Suppressor macrophage treated with lipopolysaccharide for 1 hour (primary cell): ENCODE data around the gene ZFHX3.
A peak's percentile ranks its signal among the peaks of the same experiment; 100 is the strongest.

Experiments
- DNase-seq, 3 donors: peaks; one replicate each; pipeline ENCODE4 v3.0.0-alpha.2; 2020 to 2022

Gene ZFHX3

GRCh38 chr16:72894293-72895151 lies 153.4 kb downstream of the ZFHX3 start:
- DNase-seq = no peak

GRCh38 chr16:72891291-72892227 lies 156.4 kb downstream of the ZFHX3 start:
- DNase-seq = no peak

- DNase-seq = no peak
These were observed 157.3 kb downstream of the ZFHX3 start for GRCh38 chr16:72890587-72890986.

- DNase-seq = peak; percentile 35 to 65 (median 53)
These were observed 158.0 kb downstream of the ZFHX3 start for GRCh38 chr16:72889616-72890582.

- DNase-seq = no peak
These were observed 160.4 kb downstream of the ZFHX3 start for GRCh38 chr16:72887537-72887936.

GRCh38 chr16:72886346-72886974 lies 161.5 kb downstream of the ZFHX3 start:
- no peak for DNase-seq

- no peak for DNase-seq
These were observed 163.4 kb downstream of the ZFHX3 start for GRCh38 chr16:72884573-72884972.

- no peak for DNase-seq
These were observed 163.9 kb downstream of the ZFHX3 start for GRCh38 chr16:72884037-72884436.

GRCh38 chr16:72879846-72880245 lies 168.1 kb downstream of the ZFHX3 start:
- no peak for DNase-seq

- DNase-seq = peak; percentile 7 to 39 (median 32)
These were observed 169.3 kb downstream of the ZFHX3 start for GRCh38 chr16:72878301-72879269.

- DNase-seq = peak; percentile 75 to 89 (median 78)
These were observed 170.4 kb downstream of the ZFHX3 start for GRCh38 chr16:72877374-72878028.

GRCh38 chr16:72876981-72877373 lies 171.0 kb downstream of the ZFHX3 start:
- no peak for DNase-seq

- peak; percentile 85 to 92 (median 90) for DNase-seq
These were observed 171.7 kb downstream of the ZFHX3 start for GRCh38 chr16:72876221-72876620.

GRCh38 chr16:72875291-72876031 lies 172.5 kb downstream of the ZFHX3 start:
- DNase-seq = peak; percentile 72 to 89 (median 83)

- DNase-seq = no peak
These were observed 174.1 kb downstream of the ZFHX3 start for GRCh38 chr16:72873853-72874252.

GRCh38 chr16:72873044-72873443 lies 174.9 kb downstream of the ZFHX3 start:
- DNase-seq = no peak

GRCh38 chr16:72865835-72866234 lies 182.1 kb downstream of the ZFHX3 start:
- no peak for DNase-seq

- DNase-seq = no peak
These were observed 182.7 kb downstream of the ZFHX3 start for GRCh38 chr16:72865258-72865657.

- no peak for DNase-seq
These were observed 183.6 kb downstream of the ZFHX3 start for GRCh38 chr16:72864130-72864833.
